ENCODE results near the gene USP40.

DNA sequence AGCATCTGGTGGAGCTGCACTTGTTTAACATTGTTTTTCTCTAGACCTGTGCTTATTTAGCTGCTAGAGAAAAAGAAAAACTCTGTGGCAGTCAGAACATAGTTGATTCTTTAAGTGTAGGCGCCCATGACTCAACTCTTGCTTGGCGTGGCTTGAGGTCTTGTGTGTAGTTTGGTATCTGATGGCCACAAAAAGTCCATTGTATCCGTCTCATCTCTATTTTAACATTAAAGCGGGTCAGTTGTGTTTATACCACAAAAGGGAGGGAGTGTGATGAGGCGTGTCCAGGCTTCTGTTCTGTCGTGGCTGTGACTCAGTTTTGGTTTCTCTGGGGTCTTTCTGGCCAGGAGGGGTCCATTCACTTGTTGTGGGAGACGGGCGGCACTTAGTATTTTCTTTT, 26.6 kb upstream of the USP40 start:
- TF ChIP-seq POLR2A (IDR thresholded peaks at IDR 0.05), result no peak
- TF ChIP-seq, protein P1, sequence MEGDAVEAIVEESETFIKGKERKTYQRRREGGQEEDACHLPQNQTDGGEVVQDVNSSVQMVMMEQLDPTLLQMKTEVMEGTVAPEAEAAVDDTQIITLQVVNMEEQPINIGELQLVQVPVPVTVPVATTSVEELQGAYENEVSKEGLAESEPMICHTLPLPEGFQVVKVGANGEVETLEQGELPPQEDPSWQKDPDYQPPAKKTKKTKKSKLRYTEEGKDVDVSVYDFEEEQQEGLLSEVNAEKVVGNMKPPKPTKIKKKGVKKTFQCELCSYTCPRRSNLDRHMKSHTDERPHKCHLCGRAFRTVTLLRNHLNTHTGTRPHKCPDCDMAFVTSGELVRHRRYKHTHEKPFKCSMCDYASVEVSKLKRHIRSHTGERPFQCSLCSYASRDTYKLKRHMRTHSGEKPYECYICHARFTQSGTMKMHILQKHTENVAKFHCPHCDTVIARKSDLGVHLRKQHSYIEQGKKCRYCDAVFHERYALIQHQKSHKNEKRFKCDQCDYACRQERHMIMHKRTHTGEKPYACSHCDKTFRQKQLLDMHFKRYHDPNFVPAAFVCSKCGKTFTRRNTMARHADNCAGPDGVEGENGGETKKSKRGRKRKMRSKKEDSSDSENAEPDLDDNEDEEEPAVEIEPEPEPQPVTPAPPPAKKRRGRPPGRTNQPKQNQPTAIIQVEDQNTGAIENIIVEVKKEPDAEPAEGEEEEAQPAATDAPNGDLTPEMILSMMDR (IDR thresholded peaks at IDR 0.05 in 4 of 5, conservative IDR thresholded peaks at IDR 0.05 in 1 of 5), result no peak
